HG03097 (cell line): ENCODE results near the gene HSH2D.
"Not testable (repeated sequence)": the region's sequence is repeated elsewhere in the genome, so short reads cannot be mapped to it uniquely, and the experiment has no call there.

Source experiments
- ATAC-seq: cut with Tn5 transposase; IDR thresholded peaks from one replicate; pipeline ENCODE4 v1.9.1; 2021; ENCODE audit not compliant: unreplicated experiment, low FRiP score

The HSH2D gene

GRCh38 chr19:16154557-16154956, 11.1 kb downstream of the HSH2D start:
- ATAC-seq: no peak

DNA sequence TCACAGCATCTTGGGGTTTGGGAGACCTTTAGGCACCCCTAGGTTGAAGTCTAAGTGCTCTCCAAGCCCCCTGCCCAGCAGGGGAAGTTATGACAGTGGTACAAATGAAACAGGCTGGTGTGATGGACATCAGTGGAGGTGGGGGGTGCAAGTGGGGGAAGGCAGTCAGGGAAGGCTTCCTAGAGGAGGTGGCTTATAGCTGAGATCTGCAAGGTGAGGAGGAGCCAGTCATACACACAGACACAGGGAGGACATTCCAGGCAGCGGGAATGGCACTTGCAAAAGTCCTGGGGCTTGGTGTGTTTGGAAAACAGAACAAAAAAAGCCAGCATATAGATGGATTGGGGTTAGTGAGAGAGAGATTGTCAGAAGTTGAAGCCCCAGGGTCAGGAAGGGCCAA, 11.6 kb downstream of the HSH2D start:
- no peak for ATAC-seq

GRCh38 chr19:16156904-16157303, 13.4 kb downstream of the HSH2D start:
- no peak for ATAC-seq

DNA sequence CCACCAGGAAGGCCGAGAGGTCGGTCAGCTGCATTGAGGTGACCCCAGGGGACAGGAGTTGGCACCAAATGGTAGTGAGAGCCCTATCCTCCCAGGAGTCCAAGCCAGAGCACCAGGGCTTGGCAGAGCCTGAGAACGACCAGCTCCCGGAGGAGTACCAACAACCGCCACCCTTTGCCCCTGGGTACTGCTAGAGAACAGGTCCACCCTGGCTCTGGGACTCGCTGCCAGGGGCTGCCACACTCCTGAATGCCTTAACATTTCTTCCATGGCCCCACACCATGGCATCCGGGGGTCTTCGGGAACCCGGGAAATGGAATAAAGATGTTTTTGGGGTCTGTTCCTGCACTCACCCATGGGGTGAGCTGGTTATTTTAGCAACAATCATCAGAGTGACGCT, 14.1 kb downstream of the HSH2D start:
- ATAC-seq: no peak

DNA sequence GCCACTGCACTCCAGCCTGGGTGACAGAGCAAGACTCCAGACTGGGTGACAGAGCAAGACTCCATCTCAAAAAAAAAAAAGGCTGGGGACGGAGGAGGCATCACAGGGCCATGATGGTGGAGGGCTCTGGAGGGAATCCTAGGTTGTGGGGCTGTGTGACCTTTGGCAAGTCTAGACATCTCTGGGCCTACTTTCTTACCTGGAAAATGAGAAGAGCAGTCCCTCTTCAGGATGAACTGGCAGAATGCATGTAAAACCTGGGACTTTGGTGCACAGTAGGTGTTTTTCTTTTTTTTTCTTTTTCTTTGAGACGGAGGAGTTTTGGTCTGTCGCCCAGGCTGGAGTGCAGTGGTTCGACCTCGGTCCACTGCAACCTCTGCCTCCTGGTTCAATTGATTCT, 16.2 kb downstream of the HSH2D start:
- ATAC-seq: no peak

GRCh38 chr19:16160445-16160942, 17.0 kb downstream of the HSH2D start:
- ATAC-seq: no peak

GRCh38 chr19:16160943-16161560, 17.6 kb downstream of the HSH2D start:
- ATAC-seq: no peak

- ATAC-seq: no peak
Observed at GRCh38 chr19:16161840-16162239, 18.4 kb downstream of the HSH2D start.

- ATAC-seq: no peak
Observed at GRCh38 chr19:16164222-16164890, 20.9 kb downstream of the HSH2D start.

DNA sequence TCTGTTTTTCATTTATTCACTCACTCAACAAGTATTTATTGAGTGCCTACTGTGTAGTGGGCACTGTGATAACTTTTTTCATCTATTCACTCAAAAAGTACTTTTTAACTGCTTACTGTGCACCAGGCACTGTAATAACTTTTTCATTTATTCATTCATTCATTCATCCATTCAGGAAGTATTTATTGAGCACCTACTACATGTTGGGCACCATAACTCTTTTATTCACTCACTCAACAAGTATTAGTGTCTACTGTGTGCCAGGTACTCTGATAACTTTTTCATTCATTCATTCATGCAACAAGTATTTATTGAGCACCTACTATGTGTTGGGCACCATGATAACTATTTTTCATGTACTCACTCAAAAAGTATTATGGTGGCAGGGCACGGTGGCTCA, 22.9 kb downstream of the HSH2D start:
- no peak for ATAC-seq

GRCh38 chr19:16167055-16167454, 23.6 kb downstream of the HSH2D start:
- ATAC-seq: no peak

DNA sequence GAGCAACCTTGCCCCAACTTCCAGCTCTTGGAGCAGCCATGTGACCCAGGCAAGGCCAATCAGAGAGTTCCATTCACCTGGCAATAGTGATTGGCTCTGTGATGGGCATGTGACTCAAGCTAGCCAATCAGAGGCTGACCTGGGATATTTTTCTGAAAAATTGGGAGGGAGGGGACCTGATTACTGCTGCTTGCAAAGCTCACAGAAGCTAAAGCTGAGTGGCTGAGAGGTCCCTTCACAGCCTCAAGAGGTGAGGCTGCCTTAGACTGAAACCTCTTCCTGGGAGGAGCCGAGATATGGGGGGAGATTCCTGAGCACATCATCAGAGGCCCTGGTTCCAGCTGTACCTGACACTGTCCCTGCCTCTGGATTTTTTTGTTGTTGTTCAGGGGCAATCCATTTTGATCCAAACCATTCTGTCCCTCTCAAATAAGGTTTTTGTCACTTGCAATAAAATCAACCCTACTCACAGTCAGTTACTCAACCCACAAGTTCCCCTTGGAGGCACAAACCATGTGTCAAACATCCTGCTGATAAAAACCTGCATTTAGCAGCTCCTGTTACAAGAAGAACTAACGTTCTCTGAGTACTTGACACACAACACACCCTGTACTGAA, 25.1 kb downstream of the HSH2D start:
- no peak for ATAC-seq

DNA sequence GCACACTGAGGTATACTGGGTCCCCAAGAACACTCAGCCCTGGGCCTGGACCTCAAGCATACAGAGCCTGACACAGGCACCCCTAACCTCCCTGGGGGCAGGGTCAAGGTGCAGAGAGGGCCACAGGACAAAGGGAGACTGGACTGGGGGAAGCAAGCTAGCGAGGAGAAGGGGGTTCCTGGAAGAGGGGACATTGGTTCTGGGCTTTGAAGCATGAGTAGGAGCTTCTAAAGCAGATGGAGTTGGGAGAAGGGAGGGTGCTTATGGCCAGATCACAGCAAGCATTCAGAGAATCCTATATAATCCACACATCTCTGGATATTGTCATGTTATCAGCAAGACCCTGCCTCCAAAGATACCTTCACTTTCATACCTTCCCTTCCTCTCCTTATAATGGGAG, 26.6 kb downstream of the HSH2D start:
- no peak for ATAC-seq

GRCh38 chr19:16175954-16176353, 32.5 kb downstream of the HSH2D start:
- peak; percentile 61 for ATAC-seq

- ATAC-seq: not testable (repeated sequence)
Observed at GRCh38 chr19:16178866-16179265, 35.4 kb downstream of the HSH2D start.

DNA sequence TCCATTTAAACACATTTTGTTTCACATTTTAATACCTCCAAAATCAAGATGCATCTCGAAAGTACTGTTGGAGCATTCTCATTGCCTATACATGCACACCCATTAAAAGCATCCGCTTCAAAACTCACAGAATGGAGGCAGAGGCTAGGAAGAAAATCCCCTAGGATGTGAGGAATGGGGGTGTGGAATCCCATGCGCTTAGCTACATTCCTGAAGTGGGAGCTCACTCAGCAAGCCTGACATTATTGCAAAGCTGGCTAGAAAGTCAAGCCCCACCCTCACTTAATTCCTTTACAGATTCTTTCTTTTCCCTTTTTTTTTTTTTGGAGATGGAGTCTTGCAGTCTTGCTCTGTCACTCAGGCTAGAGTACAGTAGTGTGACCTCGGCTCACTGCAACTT, 37.1 kb downstream of the HSH2D start:
- no peak for ATAC-seq

DNA sequence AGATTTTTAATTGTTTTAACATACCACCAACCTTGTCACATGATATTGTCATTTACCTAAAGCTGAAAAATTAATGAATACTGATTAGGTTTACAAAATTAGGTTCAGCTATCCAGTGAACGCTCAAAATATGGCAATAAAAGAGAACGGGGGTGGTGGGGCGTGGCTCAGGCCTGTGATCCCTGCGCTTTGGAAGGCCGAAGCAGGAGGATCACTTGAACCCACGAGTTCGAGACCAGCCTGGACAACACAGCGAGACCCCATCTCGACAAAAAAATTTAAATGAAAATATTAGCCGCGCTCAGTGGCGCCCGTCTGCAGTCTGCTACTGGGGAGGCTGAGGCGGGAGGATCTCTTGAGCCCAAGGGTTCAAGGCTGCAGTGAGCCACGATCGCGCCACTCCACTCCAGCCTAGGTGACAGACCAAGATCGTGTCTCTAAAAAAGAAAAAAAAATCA, 41.2 kb downstream of the HSH2D start:
- no peak for ATAC-seq

DNA sequence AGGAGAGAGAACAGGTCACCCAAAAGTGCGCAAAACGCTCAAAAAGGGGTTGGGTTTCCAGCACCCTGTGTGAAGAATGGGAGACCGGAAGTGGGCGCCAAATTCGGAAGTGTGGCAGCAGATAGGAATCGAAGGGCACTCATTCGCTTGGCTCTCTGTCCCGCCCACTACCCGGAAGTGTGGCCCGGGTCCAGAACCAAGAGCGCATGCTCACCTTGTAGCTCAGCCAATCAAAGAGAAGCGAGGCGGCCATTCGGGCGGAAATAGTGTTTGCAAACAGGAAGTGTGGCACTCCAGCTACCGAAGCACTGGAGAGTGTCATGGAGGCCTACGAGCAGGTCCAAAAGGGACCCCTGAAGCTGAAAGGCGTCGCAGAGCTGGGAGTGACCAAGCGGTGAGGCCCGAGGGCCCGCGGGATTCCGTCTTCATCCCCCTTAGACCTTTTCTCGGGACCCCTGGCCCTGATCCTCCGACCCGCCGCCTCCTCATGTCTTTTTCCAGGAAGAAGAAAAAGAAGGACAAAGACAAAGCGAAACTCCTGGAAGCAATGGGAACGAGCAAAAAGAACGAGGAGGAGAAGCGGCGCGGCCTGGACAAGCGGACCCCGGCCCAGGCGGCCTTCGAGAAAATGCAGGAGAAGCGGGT, 41.8 kb downstream of the HSH2D start, which contains the start of gene FAM32A:
Gene FAM32A, plus strand, starts transcription at position 288 of the 645 bp plus-strand sequence. Its CDS starts 33 bp downstream, at position 321.
- ATAC-seq: peak; percentile 75

GRCh38 chr19:16185768-16186123, 42.3 kb downstream of the HSH2D start:
- ATAC-seq: no peak

DNA sequence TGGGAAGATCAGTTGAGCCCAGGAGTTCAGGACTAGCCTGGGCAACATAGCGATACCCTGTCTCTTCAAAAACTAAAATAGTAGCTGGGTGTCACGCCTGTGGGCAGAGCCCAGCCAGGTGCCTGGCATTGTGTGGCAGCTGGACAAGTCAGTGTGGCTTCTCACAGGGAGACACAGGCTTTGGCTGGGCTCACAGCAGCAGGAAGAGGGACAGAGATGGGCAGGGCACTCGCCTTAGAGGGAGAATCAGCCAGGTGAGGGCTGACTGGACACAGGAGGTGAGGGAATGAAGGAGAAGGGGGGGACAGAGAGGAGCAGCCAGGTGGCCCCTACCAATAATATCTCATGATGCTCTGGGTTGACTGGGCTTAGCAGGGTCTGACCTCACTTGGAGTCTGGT, 45.0 kb downstream of the HSH2D start:
- no peak for ATAC-seq

DNA sequence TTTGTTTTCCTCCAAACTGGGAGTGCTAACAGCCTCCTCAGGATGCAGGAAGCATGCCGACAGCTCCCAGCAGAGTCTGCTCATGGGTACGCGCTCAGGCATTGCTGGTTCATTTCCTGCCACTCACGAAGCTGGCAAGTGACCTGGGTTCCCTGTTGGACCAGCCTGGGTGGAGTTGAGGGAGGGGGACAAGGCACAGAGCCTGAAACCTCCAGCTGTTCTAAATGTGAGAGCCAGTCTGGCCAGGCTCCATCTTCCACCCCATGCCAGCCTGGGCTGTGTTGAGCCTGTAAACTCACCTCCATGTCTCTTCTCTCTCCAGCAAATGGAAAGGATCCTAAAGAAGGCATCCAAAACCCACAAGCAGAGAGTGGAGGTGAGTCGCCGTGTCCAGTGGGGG, 46.7 kb downstream of the HSH2D start:
- no peak for ATAC-seq
